Right lobe of liver (tissue), 4 donors: Measurements from ENCODE around the gene TAOK1.

Experiments used
- POLR2A ChIP-seq: fragments of 450-650 bp; IDR thresholded peaks from one replicate; pipeline ENCODE4 v1.6.1; 2017; ENCODE audit warnings: antibody characterized with exemption, mild to moderate bottlenecking
- TF ChIP-seq, protein P1 (sequence below), 4 donors: fragments of 200-600 bp in 3 of 4; fragments of 450-650 bp in 1 of 4; IDR thresholded peaks; one replicate each; pipeline versions ENCODE4 v1.5.1 to v1.8.0; 2016 to 2022; ENCODE audit warnings: antibody characterized with exemption in 4 of 4, mild to moderate bottlenecking in 2 of 4
- donor health status: DM: no; HTN: no; CAD: no.
- donor health status: DM: no; HTN: no; CAD: no.
- donor health status: DM: no; HTN: yes; CAD: no.

DNA sequence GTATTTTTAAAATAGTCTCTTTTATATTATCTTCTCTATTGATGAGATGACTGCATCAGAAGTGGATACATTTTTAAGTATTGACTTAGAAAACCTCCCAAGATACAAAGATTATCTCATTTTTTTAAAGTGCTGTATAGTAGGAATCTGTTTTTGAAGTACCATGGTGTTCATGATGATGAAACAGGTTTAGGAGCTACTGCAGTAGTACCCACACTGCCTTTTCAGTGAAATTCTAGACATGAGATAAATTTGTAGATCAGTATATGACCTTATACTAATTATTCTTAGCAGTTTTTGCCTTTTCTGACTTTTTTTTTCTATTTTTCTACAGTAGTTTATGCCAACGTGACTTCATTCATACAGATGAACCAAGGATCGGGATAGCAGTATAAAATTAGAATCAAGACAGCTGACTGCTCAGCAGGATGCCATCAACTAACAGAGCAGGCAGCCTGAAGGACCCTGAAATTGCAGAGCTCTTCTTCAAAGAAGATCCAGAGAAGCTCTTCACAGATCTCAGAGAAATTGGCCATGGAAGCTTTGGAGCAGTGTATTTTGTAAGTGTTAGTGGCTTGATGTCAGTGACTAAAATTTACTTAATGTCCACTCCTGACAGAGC is 61.1 kb downstream of the TAOK1 start:
- TF ChIP-seq, protein P1, sequence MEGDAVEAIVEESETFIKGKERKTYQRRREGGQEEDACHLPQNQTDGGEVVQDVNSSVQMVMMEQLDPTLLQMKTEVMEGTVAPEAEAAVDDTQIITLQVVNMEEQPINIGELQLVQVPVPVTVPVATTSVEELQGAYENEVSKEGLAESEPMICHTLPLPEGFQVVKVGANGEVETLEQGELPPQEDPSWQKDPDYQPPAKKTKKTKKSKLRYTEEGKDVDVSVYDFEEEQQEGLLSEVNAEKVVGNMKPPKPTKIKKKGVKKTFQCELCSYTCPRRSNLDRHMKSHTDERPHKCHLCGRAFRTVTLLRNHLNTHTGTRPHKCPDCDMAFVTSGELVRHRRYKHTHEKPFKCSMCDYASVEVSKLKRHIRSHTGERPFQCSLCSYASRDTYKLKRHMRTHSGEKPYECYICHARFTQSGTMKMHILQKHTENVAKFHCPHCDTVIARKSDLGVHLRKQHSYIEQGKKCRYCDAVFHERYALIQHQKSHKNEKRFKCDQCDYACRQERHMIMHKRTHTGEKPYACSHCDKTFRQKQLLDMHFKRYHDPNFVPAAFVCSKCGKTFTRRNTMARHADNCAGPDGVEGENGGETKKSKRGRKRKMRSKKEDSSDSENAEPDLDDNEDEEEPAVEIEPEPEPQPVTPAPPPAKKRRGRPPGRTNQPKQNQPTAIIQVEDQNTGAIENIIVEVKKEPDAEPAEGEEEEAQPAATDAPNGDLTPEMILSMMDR (IDR thresholded peaks at IDR 0.05): no peak
- TF ChIP-seq POLR2A: no peak
